Fibroblast of skin of left quadriceps (primary cell): ENCODE measurements around the gene LRCH1.

Experiments used
- DNase-seq, 2 experiments: peaks; one replicate each; pipeline ENCODE4 v3.0.0-alpha.2; 2013; ENCODE audit warnings: low read depth in 2 of 2

Gene LRCH1

DNA sequence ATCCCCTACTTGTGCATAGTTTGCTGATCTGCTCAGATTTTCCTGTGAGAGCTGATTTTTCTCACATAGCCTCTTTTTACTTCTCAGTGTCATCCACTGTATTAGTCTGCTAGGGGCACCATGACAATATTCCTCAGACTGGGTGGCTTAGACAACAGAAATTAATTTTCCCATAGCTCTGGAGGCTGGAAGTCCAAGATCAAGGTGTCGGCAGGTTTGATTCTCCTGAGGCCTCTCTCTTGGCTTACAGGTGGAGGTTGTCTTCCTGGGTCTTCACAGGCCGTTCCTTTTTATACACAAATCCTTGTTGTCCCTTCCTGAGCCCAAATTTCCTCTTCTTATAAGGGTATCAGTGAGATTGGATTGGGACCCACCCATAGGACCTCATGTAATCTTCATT, 9.2 kb downstream of the LRCH1 start:
- DNase-seq: no peak

DNA sequence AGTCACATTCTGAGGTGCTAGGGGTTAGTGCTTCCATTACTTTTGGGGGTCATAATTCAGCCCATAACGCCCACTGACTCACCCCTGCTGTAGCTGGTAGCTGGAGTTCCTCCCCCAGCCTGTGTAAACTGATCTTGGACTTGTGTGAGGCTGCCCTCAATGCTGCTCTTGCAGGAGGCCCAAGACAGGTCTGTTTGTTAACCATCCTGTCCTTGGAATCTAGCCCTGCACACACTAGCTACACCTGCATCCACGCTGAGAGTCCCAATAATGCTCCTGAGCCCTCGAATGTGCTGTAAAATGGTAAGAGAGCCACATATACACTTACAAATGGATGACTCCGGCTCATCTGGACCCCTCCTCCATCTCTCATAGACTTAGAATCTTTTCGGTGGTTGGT, 9.6 kb downstream of the LRCH1 start:
- no peak for DNase-seq

DNA sequence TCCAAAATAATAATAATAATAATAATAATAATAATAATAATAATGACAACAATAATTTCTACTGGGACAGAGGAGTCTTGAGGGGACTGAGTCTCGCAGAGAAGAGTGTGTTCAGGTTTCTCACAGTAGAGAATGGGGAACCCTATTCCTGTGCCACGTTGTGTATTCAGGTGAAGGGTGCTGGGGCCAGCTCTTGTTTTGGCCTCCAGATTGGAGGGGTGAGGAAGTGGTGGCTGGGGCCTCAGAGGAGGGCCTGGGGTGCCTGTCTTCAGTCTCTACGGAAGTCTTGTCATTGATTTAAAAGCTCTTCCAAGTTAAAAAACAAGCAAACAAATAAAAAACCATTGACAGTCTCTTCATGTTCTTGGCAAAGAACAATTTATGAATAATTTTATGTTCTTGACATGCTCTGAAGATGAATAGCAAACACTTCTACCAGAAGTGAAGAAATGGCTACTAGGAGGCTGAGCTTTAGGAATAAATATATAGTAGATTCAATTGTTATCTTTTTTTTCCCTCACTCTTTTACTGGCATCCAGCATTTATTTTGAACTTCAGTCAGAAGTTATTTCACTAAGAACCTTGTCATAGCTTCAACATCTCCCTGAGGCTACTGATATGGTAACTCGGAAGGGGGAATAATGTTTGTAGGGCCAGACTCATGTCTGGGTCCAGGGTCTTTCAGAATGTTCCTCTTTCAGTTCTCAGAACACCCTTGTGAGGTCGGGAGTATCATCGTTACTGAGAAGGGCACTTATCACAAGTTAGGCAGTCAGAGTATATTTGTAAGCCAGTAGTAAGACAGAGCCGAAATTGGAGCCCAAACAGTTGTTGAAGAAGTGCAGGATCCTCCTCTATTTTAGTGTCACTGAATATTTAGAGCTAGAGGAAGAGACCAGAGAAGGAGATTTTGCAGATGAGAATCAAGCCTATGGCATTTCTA, 13.1 kb downstream of the LRCH1 start:
- no peak for DNase-seq

GRCh38 chr13:46567671-46568070, 14.7 kb downstream of the LRCH1 start:
- no peak for DNase-seq

DNA sequence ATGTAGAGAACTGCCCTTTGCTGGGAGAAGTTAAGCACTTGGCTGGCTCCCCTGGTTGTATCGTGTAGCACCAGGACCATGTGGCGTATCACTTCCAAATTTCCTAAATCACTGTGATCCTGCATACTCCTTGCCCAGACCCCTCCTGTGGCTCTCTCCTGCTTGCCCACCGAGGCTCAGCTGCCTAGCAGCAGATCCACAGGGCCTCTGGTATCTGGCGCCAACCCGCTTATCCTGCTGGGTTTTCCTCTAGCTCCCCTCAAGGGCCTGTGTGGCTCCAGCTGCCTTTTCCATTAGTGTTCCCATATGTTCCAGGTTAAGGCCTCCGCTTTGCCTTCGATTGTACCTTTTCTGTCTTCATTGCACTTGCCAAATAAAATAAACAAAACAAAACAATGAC, 16.5 kb downstream of the LRCH1 start:
- DNase-seq: no peak

- DNase-seq: no peak
Measured at GRCh38 chr13:46570273-46570672, 17.3 kb downstream of the LRCH1 start.

- no peak for DNase-seq
Measured at GRCh38 chr13:46571189-46571908, 18.4 kb downstream of the LRCH1 start.

- DNase-seq: no peak
Measured at GRCh38 chr13:46571909-46572595, 19.1 kb downstream of the LRCH1 start.

DNA sequence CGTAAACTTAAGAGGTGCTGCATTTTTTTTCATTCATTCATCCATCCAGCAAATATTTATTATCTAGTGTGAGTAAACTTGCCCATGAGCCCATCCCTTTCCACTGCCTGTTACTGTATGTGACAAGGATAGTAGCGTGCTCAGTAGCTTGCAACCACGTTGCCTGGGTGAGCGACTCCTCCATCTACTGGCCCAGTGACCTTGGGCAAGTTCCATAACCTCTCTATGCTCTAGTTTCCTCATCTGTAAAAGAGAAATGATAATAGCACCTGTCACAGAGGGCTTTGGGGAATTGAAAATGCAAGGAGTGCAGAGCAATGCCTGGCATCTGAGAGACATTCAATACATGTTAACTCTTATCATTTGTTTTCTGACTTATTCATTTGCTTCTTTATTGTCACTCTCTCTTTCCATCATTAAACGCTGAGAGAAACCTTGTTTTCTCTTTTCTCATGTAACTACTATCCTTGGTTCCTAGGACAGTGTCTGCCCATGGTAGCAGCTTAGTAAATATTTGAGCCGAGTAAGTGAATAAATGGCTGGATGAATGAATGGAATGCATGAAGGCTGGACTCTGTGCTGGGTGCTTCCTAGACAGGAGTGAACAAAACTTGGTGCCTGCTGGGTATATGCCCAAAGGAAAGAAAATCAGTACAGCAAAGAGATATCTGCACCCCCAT, 19.9 kb downstream of the LRCH1 start:
- no peak for DNase-seq

- no peak for DNase-seq
Measured at GRCh38 chr13:46575301-46575771, 22.4 kb downstream of the LRCH1 start.

DNA sequence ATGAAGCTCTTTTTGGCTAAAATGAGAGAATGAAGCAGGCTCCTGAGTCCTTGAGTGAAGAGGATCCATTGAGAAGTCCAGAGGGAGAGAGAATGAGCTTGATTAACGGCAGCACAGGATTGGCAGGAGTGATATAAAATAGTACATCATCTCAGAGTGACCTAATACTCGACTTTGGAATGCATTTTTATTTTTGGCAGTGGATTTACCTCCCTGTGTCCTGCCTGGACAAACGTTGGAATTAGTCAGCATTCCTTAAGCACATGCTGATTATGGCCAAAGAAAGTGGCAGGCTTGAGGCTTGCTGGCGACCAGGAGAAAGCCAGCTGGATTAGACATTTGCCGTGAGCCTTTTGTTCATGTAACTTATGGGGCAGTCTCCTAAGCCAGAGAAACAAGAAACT, 22.9 kb downstream of the LRCH1 start:
- peak in 1 of 2 experiments; percentile 63 for DNase-seq

GRCh38 chr13:46576762-46577161, 23.8 kb downstream of the LRCH1 start:
- DNase-seq: no peak

GRCh38 chr13:46577696-46578589, 25.0 kb downstream of the LRCH1 start:
- DNase-seq: peak; percentile 83 to 85

- DNase-seq: no peak
Measured at GRCh38 chr13:46578590-46578975, 25.6 kb downstream of the LRCH1 start.

DNA sequence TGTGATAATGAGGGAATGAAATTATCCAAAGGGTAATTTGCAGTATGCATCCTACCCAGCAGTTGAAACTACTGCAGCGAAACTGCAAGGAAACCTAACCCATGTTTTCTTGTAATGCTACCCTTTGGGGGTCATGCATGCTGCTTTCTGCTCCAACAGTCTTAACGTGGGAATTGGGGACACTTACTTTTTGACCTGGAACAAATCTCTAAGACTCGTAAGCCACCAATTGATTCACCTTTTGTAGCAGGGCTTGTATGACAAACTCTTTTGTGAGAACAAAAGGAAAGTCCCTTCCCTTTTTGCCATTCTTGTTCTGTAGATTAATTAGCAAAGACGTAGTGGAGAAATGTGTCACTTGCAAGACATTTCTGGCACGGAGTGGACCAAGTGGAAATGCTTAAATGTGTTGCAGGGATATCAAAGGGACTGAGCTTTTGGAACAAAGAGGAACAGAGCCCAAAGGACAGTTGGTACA, 27.4 kb downstream of the LRCH1 start:
- no peak for DNase-seq

DNA sequence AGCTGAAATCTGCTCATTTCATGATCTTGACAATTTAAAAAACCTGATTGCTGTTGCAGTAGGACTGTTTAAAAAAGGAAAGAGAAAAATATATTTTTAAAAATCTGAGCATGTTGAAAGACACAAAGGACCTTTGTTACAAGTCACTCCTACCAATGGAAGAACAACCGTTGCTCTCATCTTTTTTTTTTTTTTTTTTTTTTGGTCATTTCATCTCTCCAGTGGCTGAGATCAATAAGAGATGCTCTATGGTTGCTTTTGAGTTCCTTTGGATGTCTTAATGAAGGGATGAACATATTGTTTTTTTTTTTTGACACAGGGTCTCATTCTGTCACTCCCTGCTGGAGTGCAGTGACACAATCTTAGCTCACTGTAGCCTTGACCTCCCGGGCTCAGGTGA, 29.2 kb downstream of the LRCH1 start:
- no peak for DNase-seq

GRCh38 chr13:46586751-46587514, 34.0 kb downstream of the LRCH1 start:
- DNase-seq: no peak

GRCh38 chr13:46587807-46588418, 34.9 kb downstream of the LRCH1 start:
- no peak for DNase-seq

- DNase-seq: no peak
Measured at GRCh38 chr13:46592385-46592784, 39.4 kb downstream of the LRCH1 start.
